Stomach (tissue), 9 donors: ENCODE data around the gene CELA3A. TPM values are rescaled to one million over a fixed set of nuclear protein-coding genes. Genes with fewer than 3 reads are reported as not detected.

ENCODE experiments used
- DNase-seq, 2 donors: peaks; one replicate each; pipeline versions ENCODE4 v3.0.0 to v3.0.0-alpha.2; 2013 to 2019
- H3K27ac ChIP-seq, 5 donors: fragments of 200-600 bp in 4 of 5; sonication (generic) in 4 of 5; one replicate each; pipeline ENCODE4 v1.5.1; 2013 to 2019; ENCODE audit warnings: mild to moderate bottlenecking in 1 of 5, moderate library complexity in 1 of 5
- H3K27me3 ChIP-seq, 3 donors: fragments of 200-600 bp; sonication (generic); one replicate each; pipeline ENCODE4 v1.5.1; 2017 to 2019; ENCODE audit warnings: mixed run types in 1 of 3
- H3K36me3 ChIP-seq, 4 donors: fragments of 200-600 bp; sonication (generic); 1 replicate in 3 of 4; 2 replicates in 1 of 4; pipeline ENCODE4 v1.5.1; 2016 to 2019
- H3K4me1 ChIP-seq, 4 donors: fragments of 200-600 bp; sonication (generic); one replicate each; pipeline ENCODE4 v1.5.1; 2016 to 2019
- H3K4me3 ChIP-seq, 4 donors: fragments of 200-600 bp; sonication (generic) in 3 of 4; one replicate each; pipeline ENCODE4 v1.5.1; 2016 to 2019; ENCODE audit warnings: mild to moderate bottlenecking in 1 of 4
- H3K9me3 ChIP-seq, 4 donors: fragments of 200-600 bp; sonication (generic); one replicate each; pipeline ENCODE4 v1.5.1; 2016 to 2019
- CTCF ChIP-seq, 7 experiments: fragments of 450-650 bp in 4 of 7; fragments of 200-600 bp in 3 of 7; sonication (generic) in 3 of 7; IDR thresholded peaks; one replicate each; pipeline ENCODE4 v1.5.1; 2016 to 2019; ENCODE audit warnings: antibody characterized with exemption in 7 of 7, control low read depth in 2 of 7, mild to moderate bottlenecking in 1 of 7
- EP300 ChIP-seq: sonication (generic); formaldehyde crosslinking; IDR thresholded peaks from one replicate; pipeline ENCODE4 v1.6.1; 2017; ENCODE audit warnings: antibody characterized with exemption
- POLR2A ChIP-seq, 4 donors: fragments of 450-650 bp; IDR thresholded peaks; one replicate each; pipeline ENCODE4 v1.6.1; 2016; ENCODE audit warnings: antibody characterized with exemption in 4 of 4, control low read depth in 2 of 4, mild to moderate bottlenecking in 1 of 4, moderate library complexity in 1 of 4
- POLR2AphosphoS5 ChIP-seq, 3 donors: sonication (generic); formaldehyde crosslinking; IDR thresholded peaks; one replicate each; pipeline ENCODE4 v1.6.1; 2016; ENCODE audit warnings: antibody characterized with exemption in 3 of 3
- WGBS, 5 donors: extraction: QIAGEN DNeasy Blood & Tissue Kit in 3 of 5; methylation state at CpG; one replicate each; pipeline versions ENCODE4 v1.1.5 to v1.1.7; 2013 to 2018; 5-methylcytosine and 5-hydroxymethylcytosine counted together
- intact Hi-C: fragments of 100-400 bp; cut with DNase I; formaldehyde crosslinking; loops from one replicate; pipeline ENCODE4 v1.15.1; 2023; ENCODE audit warnings: low total_unique reads
- polyA plus RNA-seq, 3 donors: library from polyadenylated mRNA; stranded (reverse); fragments of 200-250 nt; gene quantifications; one replicate each; pipeline ENCODE4 v1.2.3, GENCODE V29; 2013
- total RNA-seq, 5 donors: library from RNA; depleted of rRNA; stranded (reverse); fragments of >200 nt; gene quantifications; one replicate each; pipeline versions ENCODE4 v1.1.0 to v1.2.3, GENCODE V29; 2014 to 2016
- donor health status: healthy with polysubstance abuse.
- donor health status: Bipolar disorder and iron deficiency.
- donor health status: healthy.

The CELA3A gene
- total and polyA plus RNA-seq, 8 donors, result 3.6 to 62.9 (median 17.2) TPM; not detected in 3

DNA sequence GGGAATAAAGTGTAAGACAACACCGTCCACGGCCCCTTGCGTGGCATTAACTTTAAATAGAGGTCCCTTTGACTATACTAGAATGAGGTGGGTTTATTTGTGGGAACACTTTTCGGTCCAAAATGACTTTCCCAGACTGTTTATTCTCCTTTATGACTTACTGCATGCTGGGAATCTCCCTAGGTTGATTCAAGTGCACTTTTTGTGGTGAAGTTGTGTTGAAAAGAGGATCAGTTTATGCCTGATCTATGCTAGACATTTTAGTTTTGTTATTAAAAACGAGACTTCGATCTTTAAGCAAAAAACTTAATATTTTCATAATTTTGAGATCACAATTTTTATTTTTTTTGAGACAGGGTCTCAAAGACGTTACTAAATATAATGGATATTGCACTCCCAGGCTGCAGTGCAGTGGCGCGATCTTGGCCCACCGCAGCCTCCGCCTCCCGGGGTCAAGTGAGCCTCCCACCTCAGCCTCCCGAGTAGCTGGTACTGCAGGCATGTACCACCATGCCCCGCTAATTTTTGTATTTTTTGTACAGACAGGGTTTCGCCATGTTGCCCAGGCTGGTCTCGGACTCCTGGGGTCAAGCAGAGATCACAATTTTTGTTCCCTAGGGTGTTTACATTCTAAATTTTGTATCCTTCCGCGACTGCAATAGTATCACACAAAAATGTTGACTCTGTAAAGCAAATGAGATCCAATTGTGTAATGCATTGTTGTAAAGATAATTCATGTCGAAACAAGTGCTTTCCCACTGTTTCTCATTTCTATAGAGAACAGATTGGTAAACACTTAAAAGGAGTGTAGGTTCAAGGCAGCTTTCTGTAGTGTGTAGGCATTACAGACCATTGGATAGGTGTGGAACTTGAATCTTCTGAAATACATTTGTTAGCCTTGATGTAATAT, 52.7 kb downstream of the CELA3A start:
- no peak for DNase-seq
- Histone ChIP-seq H3K27me3 (no peaks in the 10 kb centered on the region), H3K4me1 (peaks cover 42 to 62% (median 50%) of the 10 kb centered on the region in 4 donors), H3K4me3 (peak overlapping the region; percentile 63 to 100 (median 85)), H3K27ac (peak overlapping the region; percentile 98 to 100 (median 100)), H3K9me3 (no peaks in the 10 kb centered on the region), H3K36me3 (peaks cover 0 to 20% (median 18%) of the 10 kb centered on the region in 4 donors)
- WGBS, 5 donors, result 25 to 38% (median 34%) methylated on average over 19 of the region's 19 CpGs
- intact Hi-C loops, result no loop called here
- TF ChIP-seq CTCF (IDR thresholded peaks at IDR 0.05), result no peak
- TF ChIP-seq EP300, result no peak
- no peak for TF ChIP-seq POLR2AphosphoS5 (IDR thresholded peaks at IDR 0.05)
- TF ChIP-seq POLR2A (IDR thresholded peaks at IDR 0.05), result no peak

DNA sequence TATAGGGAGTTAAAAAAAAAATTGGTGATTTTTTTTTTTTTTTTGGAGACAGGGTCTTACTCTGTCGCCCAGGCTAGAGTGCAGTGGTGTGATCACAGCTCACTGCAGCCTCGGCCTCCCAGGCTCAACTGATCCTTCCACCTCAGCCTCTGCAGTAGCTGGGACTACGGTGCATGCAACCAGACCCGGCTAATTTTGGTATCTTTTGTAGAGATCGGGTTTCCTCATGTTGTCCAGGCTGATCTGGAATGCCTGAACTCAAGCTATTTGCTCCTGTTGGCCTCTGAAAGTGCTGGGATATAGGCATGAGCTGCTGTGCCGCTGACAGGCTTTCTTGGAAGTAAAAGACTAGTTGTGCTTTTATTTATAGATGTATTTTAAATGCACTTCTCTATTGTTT, 54.0 kb downstream of the CELA3A start:
- no peaks in the 10 kb centered on the region for H3K9me3 ChIP-seq
- intact Hi-C loops, result no loop called here
- peak overlapping the region in 4 of 5 donors; percentile 2 to 54 (median 34) for H3K27ac ChIP-seq
- 45 to 64% (median 56%) methylated on average over 6 of the region's 6 CpGs for WGBS, 5 donors
- DNase-seq, result no peak
- peak overlapping the region in 2 of 4 donors; percentile 26 for H3K4me3 ChIP-seq
- peaks cover 49 to 76% (median 60%) of the 10 kb centered on the region in 4 donors for H3K4me1 ChIP-seq
- TF ChIP-seq CTCF (IDR thresholded peaks at IDR 0.05) (no peak), EP300 (no peak), POLR2AphosphoS5 (IDR thresholded peaks at IDR 0.05) (no peak), POLR2A (IDR thresholded peaks at IDR 0.05) (no peak)
- peaks cover 0 to 20% (median 18%) of the 10 kb centered on the region in 4 donors for H3K36me3 ChIP-seq
- H3K27me3 ChIP-seq, result no peaks in the 10 kb centered on the region

- Histone ChIP-seq H3K4me1 (peaks cover 54 to 81% (median 66%) of the 10 kb centered on the region in 4 donors), H3K27ac (peak overlapping the region in 2 of 5 donors; percentile 2 to 54), H3K4me3 (peak overlapping the region in 2 of 4 donors; percentile 10 to 26), H3K36me3 (peaks cover 0 to 20% (median 18%) of the 10 kb centered on the region in 4 donors), H3K9me3 (no peaks in the 10 kb centered on the region), H3K27me3 (no peaks in the 10 kb centered on the region)
- 6 to 29% (median 19%) methylated on average over 1 of the region's 1 CpG for WGBS, 5 donors
- no peak for DNase-seq
- intact Hi-C loops, result no loop called here
- TF ChIP-seq POLR2A (IDR thresholded peaks at IDR 0.05), result no peak
- no peak for TF ChIP-seq POLR2AphosphoS5 (IDR thresholded peaks at IDR 0.05)
- TF ChIP-seq EP300, result no peak
- TF ChIP-seq CTCF (IDR thresholded peaks at IDR 0.05), result no peak
Observed at GRCh38 chr1:22056043-22056442, 54.6 kb downstream of the CELA3A start.

- 42 to 50% (median 46%) methylated on average over 2 of the region's 2 CpGs for WGBS, 5 donors
- no peak for DNase-seq
- intact Hi-C loops, result no loop called here
- Histone ChIP-seq H3K9me3 (no peaks in the 10 kb centered on the region), H3K27me3 (no peaks in the 10 kb centered on the region), H3K4me1 (peaks cover 60 to 88% (median 74%) of the 10 kb centered on the region in 4 donors), H3K4me3 (peak overlapping the region in 2 of 4 donors; percentile 10 to 15), H3K36me3 (peaks cover 0 to 20% (median 18%) of the 10 kb centered on the region in 4 donors), H3K27ac (peak overlapping the region in 3 of 5 donors; percentile 2 to 54 (median 35))
- no peak for TF ChIP-seq CTCF (IDR thresholded peaks at IDR 0.05)
Observed at GRCh38 chr1:22056936-22057335, 55.5 kb downstream of the CELA3A start.
